PC-9 (cell line): ENCODE data around the gene DDRGK1.

Experiments
- EZH2 ChIP-seq: fragments of 200-600 bp; sonication (generic); IDR thresholded peaks from 2 replicates; pipeline ENCODE4 v1.8.0; 2017; ENCODE audit warnings: antibody characterized with exemption, low read depth
- TF ChIP-seq, protein P1 (sequence below): fragments of 200-600 bp; sonication (generic); conservative IDR thresholded peaks from 2 replicates; pipeline ENCODE4 v1.6.1; 2017; ENCODE audit warnings: mixed run types, antibody characterized with exemption, mild to moderate bottlenecking, moderate library complexity

DNA sequence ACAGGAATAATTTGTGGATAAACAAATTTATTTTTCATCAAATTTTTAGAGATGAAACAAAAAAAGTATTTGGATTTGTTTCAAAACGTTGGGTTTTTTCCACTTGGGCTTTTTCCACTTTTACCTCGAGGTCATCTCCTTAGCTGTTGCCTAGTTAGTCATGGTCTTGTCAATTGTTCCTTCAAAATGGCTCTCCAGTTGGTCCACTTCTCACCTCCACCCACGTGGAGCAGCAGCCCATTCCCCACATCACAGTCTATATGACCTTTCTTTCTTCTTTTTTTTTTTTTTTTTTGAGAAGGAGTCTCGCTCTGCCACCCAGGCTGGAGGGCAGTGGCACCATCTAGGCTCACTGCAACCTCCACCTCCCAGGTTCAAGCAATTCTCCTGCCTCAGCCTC, 41.2 kb upstream of the DDRGK1 start:
- TF ChIP-seq, protein P1, sequence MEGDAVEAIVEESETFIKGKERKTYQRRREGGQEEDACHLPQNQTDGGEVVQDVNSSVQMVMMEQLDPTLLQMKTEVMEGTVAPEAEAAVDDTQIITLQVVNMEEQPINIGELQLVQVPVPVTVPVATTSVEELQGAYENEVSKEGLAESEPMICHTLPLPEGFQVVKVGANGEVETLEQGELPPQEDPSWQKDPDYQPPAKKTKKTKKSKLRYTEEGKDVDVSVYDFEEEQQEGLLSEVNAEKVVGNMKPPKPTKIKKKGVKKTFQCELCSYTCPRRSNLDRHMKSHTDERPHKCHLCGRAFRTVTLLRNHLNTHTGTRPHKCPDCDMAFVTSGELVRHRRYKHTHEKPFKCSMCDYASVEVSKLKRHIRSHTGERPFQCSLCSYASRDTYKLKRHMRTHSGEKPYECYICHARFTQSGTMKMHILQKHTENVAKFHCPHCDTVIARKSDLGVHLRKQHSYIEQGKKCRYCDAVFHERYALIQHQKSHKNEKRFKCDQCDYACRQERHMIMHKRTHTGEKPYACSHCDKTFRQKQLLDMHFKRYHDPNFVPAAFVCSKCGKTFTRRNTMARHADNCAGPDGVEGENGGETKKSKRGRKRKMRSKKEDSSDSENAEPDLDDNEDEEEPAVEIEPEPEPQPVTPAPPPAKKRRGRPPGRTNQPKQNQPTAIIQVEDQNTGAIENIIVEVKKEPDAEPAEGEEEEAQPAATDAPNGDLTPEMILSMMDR = no peak
- no peak for TF ChIP-seq EZH2
